Neutrophil (primary cell): ENCODE results near the gene HHIPL1.

ENCODE experiments used
- H3K27ac ChIP-seq: fragments of 200-600 bp; sonication (generic); 2 replicates; pipeline ENCODE4 v1.5.1; 2016; ENCODE audit warnings: mild to moderate bottlenecking, moderate library complexity
- H3K27me3 ChIP-seq: fragments of 200-600 bp; sonication (generic); 2 replicates; pipeline ENCODE4 v1.6.0; 2016; ENCODE audit warnings: mild to moderate bottlenecking
- H3K36me3 ChIP-seq: fragments of 200-600 bp; sonication (generic); 2 replicates; pipeline ENCODE4 v1.5.1; 2017
- H3K4me1 ChIP-seq, 2 experiments: fragments of 200-600 bp in 1 of 2; sonication (generic) in 1 of 2; 1 replicate in 1 of 2; 2 replicates in 1 of 2; pipeline versions ENCODE4 v1.5.1 to v1.6.1; 2013 to 2016; ENCODE audit warnings: low read depth in 1 of 2, low read length in 1 of 2, mild to moderate bottlenecking in 1 of 2, moderate library complexity in 1 of 2; ENCODE audit not compliant: control insufficient read depth in 1 of 2, insufficient read depth in 1 of 2
- H3K4me3 ChIP-seq, 2 experiments: fragments of 200-600 bp in 1 of 2; sonication (generic) in 1 of 2; 1 replicate in 1 of 2; 2 replicates in 1 of 2; pipeline ENCODE4 v1.5.1; 2013 to 2016; ENCODE audit warnings: low read depth in 1 of 2, low read length in 1 of 2, mild to moderate bottlenecking in 1 of 2, moderate library complexity in 1 of 2
- H3K9me3 ChIP-seq: fragments of 200-600 bp; sonication (generic); 2 replicates; pipeline ENCODE4 v1.5.1; 2016
- CTCF ChIP-seq: fragments of 200-600 bp; sonication (generic); IDR thresholded peaks from 2 replicates; pipeline ENCODE4 v1.5.1; 2016; ENCODE audit warnings: antibody characterized with exemption

Gene HHIPL1

GRCh38 chr14:99655521-99655920, 10.6 kb downstream of the HHIPL1 start:
- no peaks in the 10 kb centered on the region for H3K9me3 ChIP-seq
- peaks cover 39% of the 10 kb centered on the region for H3K27me3 ChIP-seq
- H3K4me3 ChIP-seq = no peak overlapping the region
- no peak for TF ChIP-seq CTCF
- H3K4me1 ChIP-seq = no peaks in the 10 kb centered on the region
- H3K27ac ChIP-seq = no peak overlapping the region
- no peaks in the 10 kb centered on the region for H3K36me3 ChIP-seq

DNA sequence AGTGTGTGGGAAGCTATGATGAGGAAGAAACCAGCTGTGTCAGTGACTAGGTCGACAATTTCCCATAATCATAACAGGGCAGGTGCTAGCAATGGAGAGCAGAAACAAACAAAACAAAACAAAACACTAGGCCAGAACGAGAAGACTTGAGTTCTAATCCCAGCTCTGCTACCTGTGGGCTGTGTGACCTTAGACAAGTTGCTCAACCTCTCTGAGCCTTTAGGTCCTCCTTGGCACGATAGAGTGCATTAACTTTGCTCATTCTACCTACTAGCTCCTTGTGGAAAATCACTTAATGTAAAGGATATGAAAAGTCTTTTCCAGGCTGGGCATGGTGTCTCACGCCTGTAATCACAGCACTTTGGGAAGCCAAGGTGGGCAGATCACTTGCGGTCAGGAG, 11.2 kb downstream of the HHIPL1 start:
- Histone ChIP-seq H3K4me1 (no peaks in the 10 kb centered on the region), H3K27me3 (peaks cover 46% of the 10 kb centered on the region), H3K4me3 (no peak overlapping the region), H3K9me3 (no peaks in the 10 kb centered on the region), H3K27ac (no peak overlapping the region), H3K36me3 (no peaks in the 10 kb centered on the region)
- TF ChIP-seq CTCF = no peak

DNA sequence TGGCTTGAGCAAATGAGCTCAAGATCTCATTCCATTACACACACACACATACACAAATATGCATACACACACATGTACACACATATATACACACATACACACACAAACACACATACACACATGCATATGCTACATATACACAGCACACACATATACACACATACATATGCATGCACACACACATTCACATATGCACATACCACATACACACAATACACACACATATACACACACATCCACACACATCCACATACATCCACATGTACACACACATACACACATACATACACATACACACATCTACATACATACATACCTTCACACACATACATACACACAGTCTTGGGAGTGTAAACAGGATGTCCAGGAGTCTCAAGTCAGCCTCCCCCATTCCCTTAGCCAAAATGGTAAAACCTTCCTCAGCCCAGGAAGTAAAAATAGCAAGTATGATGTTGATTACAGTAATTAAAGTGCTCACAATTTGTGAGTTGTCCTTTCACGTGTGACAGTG, 12.8 kb downstream of the HHIPL1 start:
- H3K9me3 ChIP-seq = no peaks in the 10 kb centered on the region
- no peak for TF ChIP-seq CTCF
- no peak overlapping the region for H3K27ac ChIP-seq
- H3K36me3 ChIP-seq = no peaks in the 10 kb centered on the region
- H3K4me1 ChIP-seq = no peaks in the 10 kb centered on the region
- no peak overlapping the region for H3K4me3 ChIP-seq
- H3K27me3 ChIP-seq = peaks cover 61% of the 10 kb centered on the region

- Histone ChIP-seq H3K4me3 (no peak overlapping the region), H3K27me3 (peaks cover 65% of the 10 kb centered on the region), H3K36me3 (no peaks in the 10 kb centered on the region), H3K9me3 (no peaks in the 10 kb centered on the region), H3K4me1 (no peaks in the 10 kb centered on the region), H3K27ac (no peak overlapping the region)
- TF ChIP-seq CTCF = no peak
Observed at GRCh38 chr14:99658218-99658845, 13.4 kb downstream of the HHIPL1 start.

GRCh38 chr14:99659333-99659741, 14.4 kb downstream of the HHIPL1 start:
- no peak overlapping the region for H3K27ac ChIP-seq
- no peaks in the 10 kb centered on the region for H3K36me3 ChIP-seq
- H3K4me3 ChIP-seq = no peak overlapping the region
- H3K4me1 ChIP-seq = no peaks in the 10 kb centered on the region
- H3K9me3 ChIP-seq = no peaks in the 10 kb centered on the region
- peaks cover 70% of the 10 kb centered on the region for H3K27me3 ChIP-seq
- TF ChIP-seq CTCF = no peak
